Measurements from ENCODE around the gene CASTOR1.

Gene CASTOR1

GRCh38 chr22:30262917-30263741 lies 26.2 kb downstream of the CASTOR1 start:
- DNase-seq, result peak; percentile 56

- no peak for DNase-seq
Measured at GRCh38 chr22:30262112-30262511, 27.2 kb downstream of the CASTOR1 start.

GRCh38 chr22:30261134-30261533 lies 28.2 kb downstream of the CASTOR1 start:
- DNase-seq, result peak; percentile 68

- no peak for DNase-seq
Measured at GRCh38 chr22:30260682-30261081, 28.6 kb downstream of the CASTOR1 start.

GRCh38 chr22:30260276-30260675 lies 29.0 kb downstream of the CASTOR1 start:
- DNase-seq, result no peak

GRCh38 chr22:30254314-30254713 lies 35.0 kb downstream of the CASTOR1 start:
- no peak for DNase-seq

GRCh38 chr22:30253205-30253852 lies 36.0 kb downstream of the CASTOR1 start:
- peak; percentile 95 for DNase-seq

GRCh38 chr22:30252411-30253204 lies 36.7 kb downstream of the CASTOR1 start:
- peak; percentile 26 for DNase-seq

GRCh38 chr22:30251711-30252110 lies 37.6 kb downstream of the CASTOR1 start:
- DNase-seq, result peak; percentile 35

GRCh38 chr22:30250661-30251267 lies 38.5 kb downstream of the CASTOR1 start:
- no peak for DNase-seq

- no peak for DNase-seq
Measured at GRCh38 chr22:30250039-30250565, 39.2 kb downstream of the CASTOR1 start.

GRCh38 chr22:30249049-30250038 lies 40.0 kb downstream of the CASTOR1 start:
- no peak for DNase-seq

- DNase-seq, result no peak
Measured at GRCh38 chr22:30248484-30248883, 40.8 kb downstream of the CASTOR1 start.

- DNase-seq, result no peak
Measured at GRCh38 chr22:30247974-30248373, 41.3 kb downstream of the CASTOR1 start.

GRCh38 chr22:30247561-30247960 lies 41.7 kb downstream of the CASTOR1 start:
- no peak for DNase-seq

- no peak for DNase-seq
Measured at GRCh38 chr22:30246814-30247376, 42.4 kb downstream of the CASTOR1 start.

- no peak for DNase-seq
Measured at GRCh38 chr22:30245985-30246813, 43.1 kb downstream of the CASTOR1 start, which contains the start of gene LIF. TSS of gene LIF (minus strand) at chr22:30246759. CDS start at chr22:30246695, 64 bp downstream.

GRCh38 chr22:30245181-30245984 lies 43.9 kb downstream of the CASTOR1 start:
- no peak for DNase-seq

GRCh38 chr22:30244641-30245040 lies 44.7 kb downstream of the CASTOR1 start:
- no peak for DNase-seq
